OCI-LY3 (cell line): ENCODE measurements around the gene ERLIN1.

Experiments used
- CTCF ChIP-seq: fragments of 200-600, 300-600 bp; sonication (generic); IDR thresholded peaks from 2 replicates; pipeline ENCODE4 v1.5.1; 2014; ENCODE audit warnings: antibody characterized with exemption, low read length, low read depth
- EZH2phosphoT487 ChIP-seq: fragments of 200-600 bp; shearing (Covaris generic); IDR thresholded peaks from 2 replicates; pipeline ENCODE4 v1.6.1; 2018; ENCODE audit warnings: antibody characterized with exemption, mixed run types, low read depth

GRCh38 chr10:100192350-100192749, 6.5 kb upstream of the ERLIN1 start:
- TF ChIP-seq CTCF (no peak), EZH2phosphoT487 (no peak)
